ENCODE results near the gene DCUN1D3.
A peak's percentile ranks its signal among the peaks of the same experiment; 100 is the strongest.
"Not testable (repeated sequence)": the region's sequence is repeated elsewhere in the genome, so short reads cannot be mapped to it uniquely, and the experiment has no call there.

The DCUN1D3 gene

DNA sequence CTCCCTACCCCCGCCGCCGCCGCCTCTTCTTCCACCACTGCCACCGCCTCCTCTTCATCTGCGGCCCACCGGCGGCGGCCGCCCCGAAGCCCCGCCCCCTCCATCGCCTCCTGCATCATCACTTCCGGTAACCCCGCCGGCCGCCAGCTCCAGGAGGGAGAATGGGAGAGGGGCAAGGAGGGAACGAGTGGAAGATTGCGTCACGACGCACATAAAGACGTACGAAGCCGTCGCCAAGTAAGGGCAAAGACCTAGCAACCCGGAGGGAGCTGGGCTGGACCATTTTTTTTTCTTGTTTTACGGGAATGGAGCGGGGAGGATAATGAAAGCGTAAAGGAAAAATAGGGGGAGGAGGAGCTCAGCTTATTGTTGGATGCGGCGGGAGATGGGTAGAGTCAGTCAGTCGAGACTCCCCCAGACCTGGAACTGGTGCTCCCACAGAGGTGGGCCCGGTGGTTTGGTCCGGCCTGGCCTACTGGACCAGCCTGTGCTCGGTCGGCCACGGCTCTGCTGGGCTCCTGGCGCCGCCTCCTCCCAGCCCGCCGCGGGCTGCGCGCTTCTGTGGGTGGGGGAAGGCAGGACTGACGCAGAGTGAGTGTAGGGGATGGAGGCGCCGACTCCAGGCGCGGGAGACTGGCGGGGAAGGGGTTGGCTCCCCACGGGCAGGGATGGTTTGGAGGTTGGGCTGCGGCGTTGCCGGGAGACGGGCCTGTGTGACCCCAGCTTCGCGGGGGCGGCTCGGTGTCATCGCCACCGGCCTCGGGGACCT lies at the start of gene DCUN1D3, which contains the start of gene LYRM1:
Gene DCUN1D3 (minus strand): TSS at position 60 of the 769 bp plus-strand sequence. CDS start 37,820 bp downstream, outside the sequence.
Gene LYRM1 (plus strand): TSS at position 473 of the 769 bp plus-strand sequence. CDS start 14,785 bp downstream, outside the sequence.
- DNase-seq (ENCODE audit: low read depth in 2 of 2): peak; percentile 87 to 88

DNA sequence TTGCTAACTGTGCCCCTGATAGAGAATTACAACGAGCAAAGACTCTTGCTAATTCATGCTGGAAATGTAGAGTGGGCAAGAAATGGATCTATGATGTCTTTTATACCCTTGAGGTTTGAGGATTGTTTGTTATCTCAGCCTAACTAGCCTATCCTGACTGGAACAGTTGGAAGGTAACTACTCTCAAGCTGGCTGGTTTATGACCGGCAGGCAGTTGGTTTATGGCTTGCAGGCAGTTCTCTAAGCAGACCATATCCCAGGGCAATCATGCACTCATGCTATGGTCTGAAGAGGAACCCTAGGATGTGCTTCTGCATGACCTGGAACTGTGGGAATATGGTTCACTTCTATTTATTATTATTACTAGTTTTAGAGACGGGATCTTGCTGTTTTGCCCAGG lies 49.5 kb upstream of the DCUN1D3 start:
- no peak for DNase-seq (ENCODE audit: low read depth in 2 of 2)

DNA sequence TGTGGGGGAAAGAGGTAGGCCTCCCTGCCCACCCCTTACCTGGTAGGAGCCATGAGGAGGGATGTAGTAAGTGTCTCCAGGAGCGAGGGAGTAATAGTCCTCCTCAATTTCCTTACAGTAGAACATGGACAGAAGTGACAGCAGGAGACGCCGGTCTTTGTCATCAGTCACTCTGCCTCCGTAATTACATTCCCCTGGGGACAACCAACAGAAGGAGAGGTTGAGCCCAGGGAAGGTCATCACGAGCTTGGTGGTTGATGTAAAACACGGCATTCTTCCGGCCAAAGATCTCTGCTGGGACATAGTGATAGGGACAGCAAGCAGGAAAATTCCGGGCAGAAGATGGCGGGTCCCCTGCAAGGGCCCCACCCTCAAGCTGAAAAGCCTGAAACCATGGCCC lies 48.3 kb upstream of the DCUN1D3 start:
- DNase-seq (ENCODE audit: low read depth in 2 of 2): no peak

GRCh38 chr16:20946015-20946629 lies 46.0 kb upstream of the DCUN1D3 start:
- no peak for DNase-seq (ENCODE audit: low read depth in 2 of 2)

DNA sequence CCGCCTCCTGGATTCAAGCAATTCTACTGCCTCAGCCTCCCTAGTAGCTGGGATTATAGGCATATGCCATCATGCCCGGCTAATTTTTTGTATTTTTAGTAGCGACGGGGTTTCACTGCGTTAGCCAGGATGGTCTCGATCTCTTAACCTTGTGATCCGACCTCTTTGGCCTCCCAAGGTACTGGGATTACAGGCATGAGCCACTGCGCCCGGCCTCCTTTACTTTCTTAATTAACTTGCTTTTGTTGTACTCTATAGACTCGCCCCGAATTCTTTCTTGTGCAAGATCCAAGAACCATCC lies 45.4 kb upstream of the DCUN1D3 start:
- DNase-seq (ENCODE audit: low read depth in 2 of 2): not testable (repeated sequence)

DNA sequence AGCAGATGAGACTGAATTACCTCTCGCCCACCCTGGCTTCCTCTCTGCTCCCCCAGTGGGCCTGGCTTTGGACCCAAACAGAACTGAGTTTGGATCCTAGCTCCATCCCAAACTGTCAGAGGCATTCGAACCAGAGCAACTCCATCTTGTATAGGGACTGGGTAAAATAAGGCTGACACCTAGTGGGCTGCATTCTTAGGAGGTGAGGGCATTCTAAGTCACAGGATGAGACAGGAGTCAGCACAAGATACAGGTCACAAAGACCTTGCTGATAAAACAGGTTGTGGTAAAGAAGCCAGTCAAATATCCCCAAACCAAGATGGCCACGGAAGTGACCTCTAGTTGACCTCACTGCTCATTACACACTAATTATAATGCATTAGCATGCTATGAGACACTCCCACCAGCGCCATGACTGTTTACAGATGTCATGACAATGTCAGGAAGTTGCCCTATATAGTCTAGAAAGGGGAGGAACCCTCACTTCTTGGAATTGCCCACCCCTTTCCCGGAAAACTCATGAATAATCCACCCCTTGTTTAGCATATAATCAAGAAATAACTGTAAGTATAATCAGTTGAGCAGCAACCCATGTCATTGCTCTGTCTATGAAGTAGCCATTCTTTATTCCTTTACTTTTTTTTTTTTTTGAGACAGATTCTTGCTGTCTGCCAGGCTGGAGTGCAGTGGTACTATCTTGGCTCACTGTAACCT lies 44.9 kb upstream of the DCUN1D3 start:
- DNase-seq (ENCODE audit: low read depth in 2 of 2): peak; percentile 2 to 26

DNA sequence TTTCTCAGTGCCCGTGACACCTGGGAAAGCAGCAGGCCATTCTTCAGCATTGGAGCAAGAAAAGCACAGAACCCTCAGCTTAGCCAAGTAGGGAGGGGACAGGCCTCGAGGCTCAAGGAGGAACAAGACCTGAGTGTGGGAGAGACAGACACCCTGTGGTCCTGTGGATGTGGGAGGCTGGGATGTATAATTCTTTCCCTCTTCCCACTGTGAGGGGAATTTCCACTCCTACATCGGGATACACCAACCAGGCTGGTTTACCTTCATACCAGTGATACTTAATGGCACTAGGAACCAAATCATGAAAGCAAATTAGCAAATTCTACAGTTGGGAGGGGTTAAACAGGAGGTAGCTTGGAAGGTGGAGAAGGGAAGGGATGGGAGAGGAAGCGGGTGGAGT lies 42.1 kb upstream of the DCUN1D3 start:
- no peak for DNase-seq (ENCODE audit: low read depth in 2 of 2)

- no peak for DNase-seq (ENCODE audit: low read depth in 2 of 2)
Observed at GRCh38 chr16:20941636-20941926, 41.4 kb upstream of the DCUN1D3 start.

- DNase-seq (ENCODE audit: low read depth in 2 of 2): no peak
Observed at GRCh38 chr16:20940871-20941635, 40.9 kb upstream of the DCUN1D3 start.

- DNase-seq (ENCODE audit: low read depth in 2 of 2): no peak
Observed at GRCh38 chr16:20939611-20940010, 39.5 kb upstream of the DCUN1D3 start.

GRCh38 chr16:20938426-20938825 lies 38.3 kb upstream of the DCUN1D3 start:
- DNase-seq (ENCODE audit: low read depth in 2 of 2): no peak

DNA sequence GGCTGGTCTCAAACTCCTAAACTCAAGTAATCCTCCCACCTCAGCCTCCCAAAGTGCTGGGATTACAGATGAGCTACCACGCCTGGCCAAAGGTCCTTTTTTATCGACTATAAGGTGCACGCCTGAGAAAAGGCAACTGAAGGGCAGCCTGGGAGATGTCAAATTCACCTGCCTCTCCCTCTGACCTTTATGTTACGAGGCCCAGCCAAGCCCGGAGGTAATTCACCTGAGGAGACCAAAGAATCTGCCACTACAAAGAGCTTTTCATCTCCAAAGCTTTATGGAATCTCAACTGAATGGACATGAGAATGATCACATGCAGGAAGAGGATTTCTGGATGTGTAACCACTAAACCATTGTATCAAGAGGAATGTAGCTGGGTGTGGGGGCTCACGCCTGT lies 37.6 kb upstream of the DCUN1D3 start:
- DNase-seq (ENCODE audit: low read depth in 2 of 2): no peak

- DNase-seq (ENCODE audit: low read depth in 2 of 2): no peak
Observed at GRCh38 chr16:20933589-20933988, 33.4 kb upstream of the DCUN1D3 start.

- DNase-seq (ENCODE audit: low read depth in 2 of 2): no peak
Observed at GRCh38 chr16:20931066-20931600, 31.0 kb upstream of the DCUN1D3 start.

DNA sequence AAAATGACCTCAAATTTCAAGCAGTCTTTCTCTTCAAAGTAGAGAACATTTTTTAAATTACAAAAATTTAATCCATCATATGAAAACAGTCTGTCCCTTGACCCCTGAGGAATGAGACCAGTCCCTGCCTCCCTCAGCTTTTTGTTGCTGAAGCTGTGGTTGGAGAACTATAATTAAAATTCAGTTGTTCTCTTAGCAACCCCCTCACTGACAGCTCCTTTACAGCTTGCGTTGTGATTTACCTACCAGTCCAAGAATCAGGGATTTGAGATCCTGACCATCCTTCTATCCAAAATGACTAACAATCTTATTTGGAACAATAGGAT lies 30.2 kb upstream of the DCUN1D3 start:
- no peak for DNase-seq (ENCODE audit: low read depth in 2 of 2)

DNA sequence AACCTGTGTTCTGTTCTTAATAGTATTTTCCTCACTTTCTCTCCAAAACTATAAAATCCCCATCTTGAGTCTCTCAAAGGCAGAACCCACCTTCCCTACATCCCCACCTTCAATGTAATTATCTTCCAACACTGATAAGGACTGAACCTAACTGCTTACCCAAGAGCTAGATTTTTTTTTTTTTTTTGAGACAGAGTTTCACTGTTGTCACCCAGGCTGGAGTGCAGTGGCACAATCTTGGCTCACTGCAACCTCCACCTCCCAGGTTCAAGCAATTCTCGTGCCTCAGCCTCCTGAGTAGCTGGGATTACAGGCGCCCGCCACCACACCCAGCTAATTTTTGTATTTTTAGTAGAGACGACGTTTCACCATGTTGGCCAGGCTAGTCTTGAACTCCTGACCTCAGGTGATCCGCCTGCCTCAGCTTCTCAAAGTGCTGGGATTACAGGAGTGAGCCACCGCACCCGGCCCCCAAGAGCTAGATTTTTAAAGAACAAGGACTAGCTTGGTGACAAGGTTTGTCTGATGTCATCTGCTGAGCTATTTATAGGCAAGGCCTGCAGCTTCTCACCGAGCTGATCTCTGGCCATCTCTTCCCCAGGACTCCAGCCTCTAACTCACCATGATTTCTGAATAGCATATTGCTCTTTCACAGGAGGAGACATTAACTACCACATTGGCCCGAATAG lies 29.7 kb upstream of the DCUN1D3 start:
- not testable (repeated sequence) for DNase-seq (ENCODE audit: low read depth in 2 of 2)

DNA sequence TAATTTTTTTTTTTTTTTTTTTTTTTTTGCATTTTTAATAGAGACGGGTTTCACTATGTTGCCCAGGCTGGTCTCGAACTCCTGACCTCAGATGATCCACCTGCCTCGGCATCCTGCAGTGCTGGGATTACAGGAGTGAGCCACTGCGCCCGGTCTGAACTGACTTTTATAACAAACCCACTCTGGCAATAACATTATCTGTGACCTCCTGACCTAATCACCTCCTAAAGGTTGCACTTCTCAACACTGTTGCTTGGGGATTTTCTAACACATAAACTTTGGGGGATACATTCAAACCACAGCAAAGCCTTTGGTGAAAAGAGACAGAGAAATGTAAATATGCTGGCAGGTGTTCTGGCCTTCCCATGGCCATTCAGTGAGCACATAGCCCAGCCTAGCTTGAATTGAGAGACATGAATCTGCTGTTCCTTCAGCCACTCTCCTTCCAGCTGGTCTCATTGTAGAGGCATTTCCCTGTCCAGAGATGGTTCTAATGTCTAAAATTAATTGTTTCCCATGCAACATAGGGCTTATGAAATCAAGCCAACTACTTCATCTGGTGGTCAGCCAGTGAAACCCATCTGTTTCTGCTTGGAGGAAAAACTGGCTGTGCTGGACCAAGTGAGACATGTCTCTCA lies 28.7 kb upstream of the DCUN1D3 start:
- no peak for DNase-seq (ENCODE audit: low read depth in 2 of 2)

- no peak for DNase-seq (ENCODE audit: low read depth in 2 of 2)
Observed at GRCh38 chr16:20925751-20926150, 25.6 kb upstream of the DCUN1D3 start.

DNA sequence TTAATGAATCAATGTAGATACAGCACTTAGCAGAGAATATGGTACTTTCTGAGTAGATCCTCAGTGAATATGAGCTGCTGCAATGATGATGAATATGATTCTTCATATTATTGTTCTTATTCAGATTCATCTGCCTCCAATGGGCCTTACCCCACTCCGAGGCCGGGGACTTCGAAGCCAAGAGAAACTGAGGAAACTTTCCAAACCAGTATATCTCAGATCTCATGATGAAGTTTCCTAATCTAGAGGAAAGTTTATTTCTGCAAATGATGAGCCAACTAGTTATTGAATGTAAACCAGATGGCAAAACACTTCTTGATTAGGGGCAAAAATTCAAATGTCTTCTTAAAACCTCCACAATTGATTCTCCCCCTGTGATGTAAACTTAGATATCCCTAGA lies 23.7 kb upstream of the DCUN1D3 start:
- no peak for DNase-seq (ENCODE audit: low read depth in 2 of 2)

DNA sequence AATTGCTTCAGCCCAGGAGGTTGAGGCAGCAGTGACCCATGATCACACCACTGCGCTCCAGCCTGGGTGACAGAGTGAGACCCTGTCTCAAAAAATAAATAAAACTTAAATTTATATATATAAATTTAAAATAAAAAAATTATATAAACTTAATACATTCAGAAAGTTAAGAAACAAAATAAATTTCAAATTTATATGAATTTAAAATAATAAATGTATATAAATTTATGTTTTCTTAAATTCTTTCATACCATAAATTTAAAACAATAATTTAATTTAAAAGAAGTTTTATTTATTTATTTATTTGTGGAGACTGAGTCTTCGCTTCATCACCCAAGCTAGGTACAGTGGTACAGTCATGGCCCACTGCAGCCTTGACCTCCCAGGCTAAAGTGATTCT lies 20.6 kb upstream of the DCUN1D3 start:
- no peak for DNase-seq (ENCODE audit: low read depth in 2 of 2)

GRCh38 chr16:20920091-20920490 lies 19.9 kb upstream of the DCUN1D3 start:
- no peak for DNase-seq (ENCODE audit: low read depth in 2 of 2)
